GM18907 (cell line): Measurements from ENCODE around the gene NUP93.
"Not testable (repeated sequence)": the region's sequence is repeated elsewhere in the genome, so short reads cannot be mapped to it uniquely, and the experiment has no call there.

Experiments
- ATAC-seq: cut with Tn5 transposase; IDR thresholded peaks from one replicate; pipeline ENCODE4 v1.9.1; 2021; ENCODE audit warnings: mild to moderate bottlenecking, moderate library complexity; ENCODE audit not compliant: unreplicated experiment

The NUP93 gene

GRCh38 chr16:56864960-56865359, 135.0 kb downstream of the NUP93 start, which contains the start of gene SLC12A3:
SLC12A3 (plus strand) TSS chr16:56865207; CDS start chr16:56865236, 29 bp downstream.
- no peak for ATAC-seq

DNA sequence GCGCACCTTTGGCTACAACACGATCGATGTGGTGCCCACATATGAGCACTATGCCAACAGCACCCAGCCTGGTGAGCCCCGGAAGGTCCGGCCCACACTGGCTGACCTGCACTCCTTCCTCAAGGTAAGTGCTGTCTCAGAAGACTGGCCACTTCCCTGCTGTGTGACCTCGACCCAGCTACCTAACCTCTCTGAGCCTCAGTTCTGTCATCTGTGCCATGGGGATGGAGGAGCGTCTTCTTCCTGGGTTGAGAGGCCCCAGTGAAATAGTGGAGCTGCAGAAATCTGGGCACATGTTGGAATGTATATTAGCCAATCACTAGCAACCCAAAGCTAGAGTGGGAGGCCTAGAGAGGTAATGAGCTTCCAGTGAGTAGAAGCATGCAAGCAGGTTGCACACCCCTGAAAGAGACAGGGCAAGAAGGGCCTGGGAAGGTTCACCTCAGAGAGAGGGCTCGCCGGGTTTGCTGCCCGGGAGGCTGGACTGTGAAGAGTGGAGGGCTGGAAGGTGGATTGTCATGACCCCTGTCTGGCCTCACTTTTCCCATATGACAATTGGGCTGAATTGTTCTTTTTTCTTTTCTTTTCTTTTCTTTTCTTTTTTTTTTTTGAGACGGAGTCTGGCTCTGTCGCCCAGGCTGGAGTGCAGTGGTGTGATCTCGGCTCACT, 135.6 kb downstream of the NUP93 start:
- ATAC-seq: no peak

GRCh38 chr16:56866955-56867830, 137.3 kb downstream of the NUP93 start:
- no peak for ATAC-seq

- no peak for ATAC-seq
Observed at GRCh38 chr16:56868175-56868574, 138.2 kb downstream of the NUP93 start.

DNA sequence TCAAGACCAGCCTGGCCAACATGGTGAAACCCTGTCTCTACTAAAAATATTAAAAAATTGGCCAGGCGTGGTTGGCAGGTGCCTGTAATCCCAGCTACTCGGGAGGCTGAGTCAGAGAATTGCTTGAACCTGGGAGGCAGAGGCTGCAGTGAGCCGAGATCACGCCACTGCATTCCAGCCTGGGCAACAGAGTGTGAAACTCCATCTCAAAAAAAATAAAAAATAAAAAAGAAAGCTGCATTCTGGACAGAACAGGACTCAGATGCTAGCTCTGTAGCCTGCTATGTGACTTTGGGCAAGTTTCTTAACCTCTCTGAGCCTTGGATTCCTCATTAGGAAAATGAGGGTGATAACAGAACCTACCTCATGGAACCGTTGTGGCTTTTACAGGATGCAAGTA, 138.8 kb downstream of the NUP93 start:
- not testable (repeated sequence) for ATAC-seq

GRCh38 chr16:56869513-56870275, 139.8 kb downstream of the NUP93 start:
- no peak for ATAC-seq

DNA sequence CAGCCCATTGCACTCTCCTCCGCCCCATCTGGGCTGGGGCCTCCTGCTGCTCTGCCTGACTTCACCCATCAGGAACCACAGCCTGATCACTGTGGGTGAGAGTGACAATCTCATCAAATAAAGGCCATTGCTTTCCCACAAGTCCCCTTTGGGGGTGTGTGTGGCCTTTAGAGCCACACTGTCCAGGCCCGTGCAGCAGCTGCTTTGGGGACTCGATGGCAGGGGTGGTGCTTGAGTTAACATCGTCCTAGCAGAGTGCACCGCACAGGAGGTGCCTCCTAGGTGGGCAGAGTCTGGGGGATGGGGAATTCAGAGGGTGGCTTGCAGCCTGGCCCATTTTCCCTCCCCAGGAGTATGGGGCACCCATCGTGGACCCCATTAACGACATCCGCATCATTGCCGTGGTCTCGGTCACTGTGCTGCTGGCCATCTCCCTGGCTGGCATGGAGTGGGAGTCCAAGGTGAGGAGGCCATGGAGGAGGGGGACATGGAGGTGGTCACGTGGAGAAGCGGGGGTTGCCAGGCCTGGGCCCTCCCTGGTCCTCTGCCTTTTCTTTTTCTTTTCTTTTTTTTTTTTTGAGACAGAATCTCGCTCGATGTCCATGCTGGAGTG, 140.5 kb downstream of the NUP93 start:
- ATAC-seq: no peak

GRCh38 chr16:56871172-56871593, 141.3 kb downstream of the NUP93 start:
- no peak for ATAC-seq

- ATAC-seq: no peak
Observed at GRCh38 chr16:56872863-56873391, 143.0 kb downstream of the NUP93 start.

GRCh38 chr16:56874800-56875199, 144.9 kb downstream of the NUP93 start:
- no peak for ATAC-seq

- ATAC-seq: no peak
Observed at GRCh38 chr16:56876048-56876447, 146.1 kb downstream of the NUP93 start.

GRCh38 chr16:56877486-56878182, 147.7 kb downstream of the NUP93 start:
- no peak for ATAC-seq

DNA sequence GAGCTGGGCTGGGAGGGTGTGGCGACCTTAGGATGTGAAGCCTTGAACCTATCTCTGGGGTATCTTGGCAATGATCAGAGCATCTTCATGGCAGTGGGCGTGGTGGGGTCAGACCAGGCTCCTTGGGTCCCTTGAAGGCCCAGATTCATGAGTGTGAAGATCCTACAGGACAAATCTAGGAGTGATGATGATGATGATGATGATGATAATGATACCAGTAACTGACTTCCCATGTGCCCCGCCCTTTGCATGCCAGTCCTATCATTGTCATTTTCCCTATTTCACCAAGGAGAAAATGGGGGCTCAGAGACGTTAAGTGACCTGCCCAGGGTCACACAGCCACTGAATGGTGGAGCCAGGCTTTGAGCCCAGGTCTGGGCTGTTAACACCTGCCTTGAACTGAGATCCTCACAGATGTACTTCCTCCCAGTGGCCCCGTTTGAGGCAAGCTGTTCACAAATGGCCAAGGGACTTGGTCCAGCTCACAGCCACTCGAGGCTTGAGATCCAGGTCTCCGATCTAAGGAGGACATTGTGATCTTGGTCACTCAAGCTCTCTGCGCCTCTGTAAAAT, 148.4 kb downstream of the NUP93 start:
- ATAC-seq: no peak

- ATAC-seq: no peak
Observed at GRCh38 chr16:56879276-56879675, 149.3 kb downstream of the NUP93 start.

- no peak for ATAC-seq
Observed at GRCh38 chr16:56880176-56880575, 150.2 kb downstream of the NUP93 start.

GRCh38 chr16:56880685-56881084, 150.8 kb downstream of the NUP93 start:
- ATAC-seq: no peak

GRCh38 chr16:56882077-56882800, 152.3 kb downstream of the NUP93 start:
- ATAC-seq: no peak

GRCh38 chr16:56883586-56883985, 153.7 kb downstream of the NUP93 start:
- ATAC-seq: no peak

GRCh38 chr16:56884026-56884582, 154.2 kb downstream of the NUP93 start:
- no peak for ATAC-seq
